ENCODE measurements around the gene SH3BP1.

SH3BP1 gene

DNA sequence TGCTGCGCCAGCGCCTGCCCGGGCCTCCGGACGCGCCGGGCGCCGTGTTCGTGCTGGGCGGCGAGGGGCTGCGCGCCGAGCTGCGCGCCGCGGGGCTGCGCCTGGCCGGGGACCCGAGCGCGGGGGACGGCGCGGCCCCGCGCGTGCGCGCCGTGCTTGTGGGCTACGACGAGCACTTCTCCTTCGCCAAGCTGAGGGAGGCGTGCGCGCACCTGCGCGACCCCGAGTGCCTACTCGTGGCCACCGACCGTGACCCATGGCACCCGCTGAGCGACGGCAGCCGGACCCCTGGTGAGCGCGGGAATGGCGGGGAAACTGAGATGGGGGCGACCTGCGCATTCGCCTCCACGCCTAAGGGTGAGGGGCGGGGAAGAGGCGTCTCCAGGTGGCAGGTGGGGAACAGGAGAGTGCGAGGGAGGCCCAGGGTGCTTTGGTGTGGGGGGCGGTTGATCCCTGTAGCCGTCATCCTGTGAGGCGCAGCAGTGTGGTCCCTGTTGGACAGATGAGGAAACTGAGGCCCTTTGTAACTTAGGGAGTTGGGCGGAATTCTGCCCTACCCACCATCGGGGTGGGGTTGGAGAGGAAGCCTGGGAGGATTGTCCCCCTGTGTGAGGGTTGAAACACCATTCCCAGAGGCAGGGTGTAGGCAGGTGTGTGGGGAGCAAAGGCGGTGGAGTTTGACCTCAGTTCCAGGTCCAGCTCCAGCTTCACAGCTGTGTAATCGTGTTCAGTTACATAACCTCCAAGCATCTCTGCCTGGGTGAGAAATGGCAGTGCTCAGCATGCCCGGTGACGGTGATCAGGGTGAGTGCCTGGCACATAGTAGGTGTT is 19.8 kb downstream of the SH3BP1 start:
- DNase-seq, result no peak

DNA sequence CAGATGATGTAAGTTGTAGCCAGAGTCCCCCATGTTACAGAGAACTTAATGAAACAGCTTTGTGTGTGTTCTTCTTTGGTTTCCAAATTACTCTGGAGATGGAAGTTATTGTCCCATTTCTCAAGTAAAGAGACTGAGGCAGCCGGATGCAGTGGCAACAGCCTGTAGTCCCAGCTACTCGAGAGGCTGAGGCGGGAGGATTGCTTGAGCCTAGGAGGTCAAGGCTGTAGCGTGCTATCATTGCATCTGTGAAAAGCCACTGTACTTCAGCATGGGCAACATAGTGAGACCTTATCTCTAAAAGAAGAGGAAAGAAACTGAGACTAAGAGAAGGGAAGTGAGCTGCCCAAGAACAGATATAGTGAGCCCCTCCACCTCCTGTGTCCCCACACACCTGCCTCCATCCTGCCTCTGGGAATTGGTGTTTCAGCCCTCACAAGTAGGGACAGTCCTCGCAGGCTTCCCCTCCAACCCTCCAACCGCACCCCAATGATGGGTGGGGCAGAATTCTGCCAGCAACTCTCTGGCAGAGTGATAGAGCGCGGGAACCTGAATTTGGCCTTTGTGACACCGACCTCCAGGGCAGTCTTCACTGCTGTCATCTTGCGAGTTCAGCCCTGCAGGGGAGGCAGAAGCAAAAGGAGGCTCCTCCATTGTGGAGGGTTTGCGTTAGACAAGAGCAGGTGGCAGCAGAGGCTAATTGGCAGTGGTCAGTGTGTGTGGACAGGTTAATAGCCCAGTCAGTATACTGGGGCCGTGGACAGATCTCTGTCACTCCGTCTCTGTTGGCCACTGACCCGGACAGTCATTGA is 20.6 kb downstream of the SH3BP1 start:
- DNase-seq, result no peak

DNA sequence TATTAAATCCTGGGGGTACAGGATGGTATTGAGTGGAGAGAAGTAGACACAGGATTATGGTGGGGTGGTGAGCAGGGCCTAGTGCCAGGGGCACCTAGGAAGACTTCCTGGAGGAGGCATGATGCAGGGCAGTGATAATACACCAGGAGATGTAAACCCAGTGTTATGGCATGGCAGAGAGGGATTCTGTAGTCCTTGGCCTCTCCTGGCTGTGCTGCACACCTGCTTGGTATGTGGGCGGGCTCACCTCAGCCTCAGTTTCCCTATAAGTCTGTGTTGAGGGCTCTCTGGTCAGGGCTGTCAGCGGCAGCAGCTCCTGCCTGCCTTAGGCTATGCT is 21.2 kb downstream of the SH3BP1 start:
- no peak for DNase-seq

DNA sequence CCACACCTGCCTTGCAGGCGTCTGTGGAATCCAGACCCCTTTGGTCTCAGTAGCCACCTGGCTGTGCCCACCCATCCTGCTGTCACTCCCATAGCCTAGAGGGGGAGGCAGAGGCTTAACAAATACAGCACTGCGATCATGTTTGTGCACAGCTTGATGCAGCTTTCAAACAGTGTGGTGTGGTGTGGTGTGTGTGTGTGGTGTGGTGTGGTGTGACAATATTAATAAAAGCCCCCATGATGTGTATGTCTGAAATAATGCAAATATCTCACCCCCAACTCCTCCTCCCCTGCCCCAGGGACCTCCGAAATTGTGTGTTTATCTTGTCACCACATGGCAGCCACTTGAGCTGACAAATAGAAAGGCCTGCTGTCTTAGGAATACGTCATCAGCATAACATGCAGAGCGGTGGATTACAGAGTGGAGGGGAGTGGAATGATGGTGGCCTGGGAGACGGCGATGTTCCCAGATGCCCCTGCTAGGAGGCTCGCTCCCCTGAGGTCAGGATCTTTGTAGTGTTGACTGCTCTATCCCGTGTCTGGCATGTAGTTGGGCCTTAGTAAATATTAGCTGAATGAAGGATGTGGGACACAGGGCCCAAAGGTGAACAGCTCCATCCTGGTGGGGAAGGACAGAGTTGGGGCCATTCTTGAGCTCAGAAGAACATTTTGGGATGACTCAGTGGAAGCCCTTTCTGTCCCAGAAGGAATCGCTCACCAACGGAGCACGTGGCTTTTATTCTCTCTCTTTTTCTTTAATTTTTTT is 21.9 kb downstream of the SH3BP1 start:
- peak; percentile 71 for DNase-seq

- no peak for DNase-seq
Measured at GRCh38 chr22:37662039-37662438, 22.6 kb downstream of the SH3BP1 start.

GRCh38 chr22:37663521-37664140 is 24.2 kb downstream of the SH3BP1 start:
- no peak for DNase-seq

- no peak for DNase-seq
Measured at GRCh38 chr22:37664249-37665101, 25.0 kb downstream of the SH3BP1 start.

GRCh38 chr22:37665487-37665886 is 26.0 kb downstream of the SH3BP1 start:
- no peak for DNase-seq

DNA sequence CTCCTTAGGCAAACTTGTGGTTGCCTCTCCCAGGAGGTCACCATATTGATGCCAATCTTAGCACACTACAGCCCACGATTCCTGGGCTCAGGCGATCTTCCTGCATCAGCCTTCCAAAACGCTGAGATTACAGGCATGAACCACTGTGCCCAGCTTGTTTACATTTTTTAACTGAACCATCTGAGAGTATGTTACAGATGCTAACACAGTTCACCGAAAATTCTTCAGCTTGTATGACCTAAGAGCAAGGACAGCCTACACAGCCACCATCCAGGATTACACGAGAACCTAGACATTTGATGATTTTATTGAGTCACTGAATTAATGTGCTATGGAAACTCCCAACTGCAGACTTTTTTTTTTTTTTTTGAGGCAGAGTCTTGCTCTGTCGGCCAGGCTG is 30.1 kb downstream of the SH3BP1 start:
- DNase-seq, result no peak

- DNase-seq, result no peak
Measured at GRCh38 chr22:37672206-37672919, 32.9 kb downstream of the SH3BP1 start.

GRCh38 chr22:37672920-37673455 is 33.5 kb downstream of the SH3BP1 start:
- DNase-seq, result no peak

- DNase-seq, result no peak
Measured at GRCh38 chr22:37674248-37674647, 34.8 kb downstream of the SH3BP1 start.

GRCh38 chr22:37674951-37675929 is 35.8 kb downstream of the SH3BP1 start, which contains the start of gene LGALS1:
TSS of gene LGALS1 (plus strand) at chr22:37675636. CDS start at chr22:37675703, 67 bp downstream.
- DNase-seq, result peak; percentile 99

DNA sequence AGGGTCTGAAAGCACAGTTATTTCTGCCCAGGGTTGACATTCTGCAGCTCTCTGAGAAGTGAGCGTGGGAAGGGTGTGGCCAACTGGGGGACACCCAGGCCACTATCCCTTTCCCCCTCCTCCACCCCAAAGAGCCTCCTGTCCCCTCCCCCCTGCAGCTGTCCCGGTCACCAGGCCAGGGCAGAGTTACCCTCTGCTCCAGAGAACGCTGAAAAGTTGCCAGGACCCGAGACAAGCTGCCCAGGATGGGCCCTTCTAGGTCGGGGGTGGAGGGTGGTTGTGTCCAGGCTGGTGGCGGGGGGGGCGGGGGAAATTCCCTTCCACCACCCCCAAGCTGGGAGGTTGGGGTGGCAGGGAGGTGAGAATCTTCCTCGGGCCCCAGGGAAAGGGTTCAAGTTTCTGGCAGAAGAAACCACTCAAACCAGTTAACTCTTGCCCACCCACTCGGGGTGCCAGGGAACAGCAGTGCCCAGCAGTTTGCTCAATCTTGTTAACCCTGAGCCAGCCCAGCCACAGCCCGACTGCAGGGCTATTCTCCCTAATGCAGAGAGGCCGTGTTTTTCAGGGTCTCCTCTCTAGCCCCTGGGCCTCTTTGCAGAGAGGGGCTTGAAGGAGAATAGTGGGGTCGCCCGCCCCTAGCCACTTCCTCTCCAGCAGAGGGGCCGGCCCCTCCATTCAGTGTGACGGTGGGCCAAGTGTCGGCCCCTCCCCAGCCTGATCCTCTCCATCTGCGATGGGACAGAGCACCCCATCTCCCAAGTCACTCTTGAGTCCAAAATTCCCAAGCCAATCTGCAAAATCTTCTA is 36.7 kb downstream of the SH3BP1 start:
- DNase-seq, result peak; percentile 66

- peak; percentile 95 for DNase-seq
Measured at GRCh38 chr22:37676736-37677492, 37.4 kb downstream of the SH3BP1 start.

DNA sequence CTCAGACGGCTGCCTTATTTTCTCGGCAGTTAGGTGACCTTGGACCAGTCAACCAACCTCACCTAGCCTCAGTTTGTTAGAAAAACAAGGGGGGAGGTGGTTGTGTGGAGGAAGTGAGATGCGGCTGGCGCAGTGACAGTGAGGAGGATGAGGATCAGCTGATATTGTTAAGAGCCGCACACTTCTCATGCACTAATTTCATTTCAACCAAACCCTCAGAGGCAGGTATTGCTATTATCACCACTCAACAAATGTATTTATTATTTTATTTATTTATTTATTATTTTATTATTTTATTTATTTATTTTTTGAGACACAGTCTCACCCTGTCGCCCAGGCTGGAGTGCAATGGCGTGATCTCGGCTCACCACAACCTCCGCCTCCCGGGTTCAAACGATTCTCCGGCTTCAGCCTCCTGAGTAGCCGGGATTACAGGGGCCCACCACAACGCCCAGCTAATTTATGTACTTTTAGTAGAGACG is 38.1 kb downstream of the SH3BP1 start:
- DNase-seq, result no peak

DNA sequence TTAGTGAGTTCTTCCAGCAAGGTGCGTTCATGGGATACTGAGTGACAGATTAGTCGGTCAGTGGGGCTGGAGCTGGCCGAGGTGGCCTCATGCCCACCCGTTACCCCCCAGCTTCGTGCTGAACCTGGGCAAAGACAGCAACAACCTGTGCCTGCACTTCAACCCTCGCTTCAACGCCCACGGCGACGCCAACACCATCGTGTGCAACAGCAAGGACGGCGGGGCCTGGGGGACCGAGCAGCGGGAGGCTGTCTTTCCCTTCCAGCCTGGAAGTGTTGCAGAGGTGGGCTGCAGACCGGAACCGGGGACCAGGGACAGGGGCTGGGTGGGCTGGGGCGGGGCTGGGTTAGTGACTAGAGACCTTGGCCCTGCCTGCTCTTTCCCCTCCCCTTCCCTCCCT is 38.9 kb downstream of the SH3BP1 start:
- DNase-seq, result no peak

DNA sequence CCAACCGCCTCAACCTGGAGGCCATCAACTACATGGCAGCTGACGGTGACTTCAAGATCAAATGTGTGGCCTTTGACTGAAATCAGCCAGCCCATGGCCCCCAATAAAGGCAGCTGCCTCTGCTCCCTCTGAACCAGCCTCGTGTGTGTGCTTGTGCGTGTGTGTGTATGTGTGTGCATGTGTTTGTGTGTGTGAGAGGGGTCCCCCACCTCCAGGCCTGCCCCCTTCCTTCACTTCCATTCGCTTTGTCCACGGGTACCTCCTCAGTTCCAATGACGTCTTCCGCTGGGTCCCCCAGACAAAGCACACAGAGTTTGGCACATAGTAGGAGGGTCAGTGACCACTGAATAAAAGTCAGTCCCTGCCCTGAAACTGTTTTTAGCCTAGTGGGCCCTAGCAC is 40.2 kb downstream of the SH3BP1 start:
- DNase-seq, result no peak
